C4-2B (cell line): ENCODE measurements around the gene XPO6.

Experiments
- ZFX ChIP-seq: fragments of 450-650 bp; IDR thresholded peaks from 2 replicates; pipeline ENCODE4 v1.6.1; 2017
- TF ChIP-seq, protein P1 (sequence below): fragments of 450-650 bp; conservative IDR thresholded peaks from 2 replicates; pipeline ENCODE4 v1.5.1; 2017; ENCODE audit warnings: mild to moderate bottlenecking

DNA sequence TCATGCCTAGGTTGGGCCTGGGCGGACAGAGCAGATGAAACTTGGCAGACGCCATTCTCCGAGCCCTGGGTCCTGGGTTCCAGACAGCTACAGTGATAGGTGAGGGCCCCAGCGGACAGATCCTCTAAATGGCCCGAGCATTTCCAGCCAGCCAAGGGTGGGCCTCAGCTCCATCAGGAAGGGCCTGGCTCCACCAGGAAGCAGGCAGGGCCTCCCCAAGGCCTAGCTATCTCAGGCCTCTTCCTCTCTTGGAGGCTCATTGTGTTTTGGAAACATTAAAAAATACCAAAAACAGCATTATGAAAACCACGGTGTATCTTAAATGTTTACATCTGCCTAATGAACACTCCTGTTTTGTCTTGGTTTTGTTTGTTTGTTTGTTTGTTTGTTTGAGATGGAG is 42.4 kb upstream of the XPO6 start:
- TF ChIP-seq, protein P1, sequence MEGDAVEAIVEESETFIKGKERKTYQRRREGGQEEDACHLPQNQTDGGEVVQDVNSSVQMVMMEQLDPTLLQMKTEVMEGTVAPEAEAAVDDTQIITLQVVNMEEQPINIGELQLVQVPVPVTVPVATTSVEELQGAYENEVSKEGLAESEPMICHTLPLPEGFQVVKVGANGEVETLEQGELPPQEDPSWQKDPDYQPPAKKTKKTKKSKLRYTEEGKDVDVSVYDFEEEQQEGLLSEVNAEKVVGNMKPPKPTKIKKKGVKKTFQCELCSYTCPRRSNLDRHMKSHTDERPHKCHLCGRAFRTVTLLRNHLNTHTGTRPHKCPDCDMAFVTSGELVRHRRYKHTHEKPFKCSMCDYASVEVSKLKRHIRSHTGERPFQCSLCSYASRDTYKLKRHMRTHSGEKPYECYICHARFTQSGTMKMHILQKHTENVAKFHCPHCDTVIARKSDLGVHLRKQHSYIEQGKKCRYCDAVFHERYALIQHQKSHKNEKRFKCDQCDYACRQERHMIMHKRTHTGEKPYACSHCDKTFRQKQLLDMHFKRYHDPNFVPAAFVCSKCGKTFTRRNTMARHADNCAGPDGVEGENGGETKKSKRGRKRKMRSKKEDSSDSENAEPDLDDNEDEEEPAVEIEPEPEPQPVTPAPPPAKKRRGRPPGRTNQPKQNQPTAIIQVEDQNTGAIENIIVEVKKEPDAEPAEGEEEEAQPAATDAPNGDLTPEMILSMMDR: no peak
- TF ChIP-seq ZFX: no peak
